Colon (tissue), 2 donors: ENCODE measurements around the gene ATP10D.
"Not testable (repeated sequence)": the region's sequence is repeated elsewhere in the genome, so short reads cannot be mapped to it uniquely, and the experiment has no call there.

ENCODE experiments used
- FAIRE-seq: peaks from 2 replicates; lab custom pipeline; 2012; peaks lifted over from hg19 to GRCh38; lab: Jason Lieb, UNC
- donor health status: control.
- donor health status: control.

Gene ATP10D

GRCh38 chr4:47485047-47485692 is at the start of gene ATP10D:
TSS of gene ATP10D (plus strand) at chr4:47485275. CDS start at chr4:47512541, 27,266 bp downstream.
- peak; percentile 47 for FAIRE-seq

- FAIRE-seq = no peak
These were observed 42.1 kb upstream of the ATP10D start for GRCh38 chr4:47442980-47443379.

GRCh38 chr4:47444031-47444430 is 41.0 kb upstream of the ATP10D start:
- no peak for FAIRE-seq

GRCh38 chr4:47451657-47452056 is 33.4 kb upstream of the ATP10D start:
- no peak for FAIRE-seq

GRCh38 chr4:47462799-47463234 is 22.3 kb upstream of the ATP10D start:
- FAIRE-seq = no peak

GRCh38 chr4:47463235-47463956 is 21.7 kb upstream of the ATP10D start, which contains the start of gene COMMD8:
TSS of gene COMMD8 (minus strand) at chr4:47463702. CDS start at chr4:47463651, 51 bp downstream.
- FAIRE-seq = peak; percentile 18

- no peak for FAIRE-seq
These were observed 20.1 kb upstream of the ATP10D start for GRCh38 chr4:47465004-47465403.

- no peak for FAIRE-seq
These were observed 18.9 kb upstream of the ATP10D start for GRCh38 chr4:47466056-47466785.

GRCh38 chr4:47468706-47469365 is 16.2 kb upstream of the ATP10D start:
- FAIRE-seq = no peak

GRCh38 chr4:47469951-47470350 is 15.1 kb upstream of the ATP10D start:
- FAIRE-seq = no peak

- no peak for FAIRE-seq
These were observed 14.0 kb upstream of the ATP10D start for GRCh38 chr4:47471064-47471463.

GRCh38 chr4:47471591-47471990 is 13.5 kb upstream of the ATP10D start:
- FAIRE-seq = no peak

GRCh38 chr4:47473141-47473750 is 11.8 kb upstream of the ATP10D start:
- FAIRE-seq = no peak

GRCh38 chr4:47474799-47475198 is 10.3 kb upstream of the ATP10D start:
- no peak for FAIRE-seq

GRCh38 chr4:47475411-47475810 is 9.7 kb upstream of the ATP10D start:
- FAIRE-seq = no peak

GRCh38 chr4:47478804-47479203 is 6.3 kb upstream of the ATP10D start:
- no peak for FAIRE-seq

- no peak for FAIRE-seq
These were observed 2.7 kb upstream of the ATP10D start for GRCh38 chr4:47482326-47482725.

- no peak for FAIRE-seq
These were observed 1.3 kb upstream of the ATP10D start for GRCh38 chr4:47483745-47484144.

- no peak for FAIRE-seq
These were observed 907 bp upstream of the ATP10D start for GRCh38 chr4:47484168-47484567.

- no peak for FAIRE-seq
These were observed 693 bp downstream of the ATP10D start for GRCh38 chr4:47485768-47486167.

GRCh38 chr4:47486231-47486673 is 1.2 kb downstream of the ATP10D start:
- FAIRE-seq = no peak

- not testable (repeated sequence) for FAIRE-seq
These were observed 1.7 kb downstream of the ATP10D start for GRCh38 chr4:47486727-47487126.
